Muscle layer of duodenum (tissue), 2 donors: ENCODE measurements around the gene RFNG.
"Not testable (repeated sequence)": the region's sequence is repeated elsewhere in the genome, so short reads cannot be mapped to it uniquely, and the experiment has no call there.

Experiments
- H3K27ac ChIP-seq: one replicate; pipeline ENCODE4 v1.7.0; 2013; ENCODE audit warnings: mild to moderate bottlenecking, low read length
- H3K27me3 ChIP-seq: one replicate; pipeline ENCODE4 v1.7.0; 2013; ENCODE audit warnings: low read depth, mild to moderate bottlenecking, control low read depth, low read length
- H3K36me3 ChIP-seq, 2 donors: one replicate each; pipeline ENCODE4 v1.7.0; 2013; ENCODE audit warnings: low read length in 2 of 2, control low read depth in 1 of 2, mild to moderate bottlenecking in 1 of 2; ENCODE audit not compliant: insufficient read depth in 2 of 2, control insufficient read depth in 1 of 2
- H3K4me1 ChIP-seq, 2 donors: one replicate each; pipeline ENCODE4 v1.7.0; 2013; ENCODE audit warnings: low read length in 2 of 2, mild to moderate bottlenecking in 2 of 2, control low read depth in 1 of 2, moderate library complexity in 1 of 2; ENCODE audit not compliant: insufficient read depth in 2 of 2, control insufficient read depth in 1 of 2
- H3K4me3 ChIP-seq, 2 donors: one replicate each; pipeline ENCODE4 v1.7.0; 2013; ENCODE audit warnings: low read length in 2 of 2, low read depth in 1 of 2, mild to moderate bottlenecking in 1 of 2
- H3K9me3 ChIP-seq, 2 donors: one replicate each; pipeline ENCODE4 v1.7.0; 2013; ENCODE audit warnings: low read length in 2 of 2, control low read depth in 1 of 2, mild to moderate bottlenecking in 1 of 2; ENCODE audit not compliant: control insufficient read depth in 1 of 2
- donor health status: healthy.

The RFNG gene

DNA sequence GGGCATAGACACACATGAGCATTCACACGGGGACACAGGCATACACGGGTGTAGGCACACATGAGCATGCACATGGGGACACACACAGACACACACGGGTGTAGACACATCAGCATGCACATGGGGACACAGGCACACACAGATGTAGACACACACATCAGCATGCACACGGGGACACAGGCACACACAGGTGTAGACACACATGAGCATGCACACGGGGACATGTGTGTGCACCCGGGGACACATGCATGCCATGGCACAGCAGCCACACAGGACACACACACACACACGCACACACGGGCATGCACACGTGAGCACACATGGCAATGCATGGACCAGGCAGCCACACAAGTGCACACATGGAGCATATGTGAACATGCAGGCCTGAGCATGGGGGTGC, 9.0 kb downstream of the RFNG start:
- Histone ChIP-seq H3K4me1 (peaks cover 4 to 5% of the 10 kb centered on the region in 2 donors), H3K36me3 (peaks cover 5 to 8% of the 10 kb centered on the region in 2 donors), H3K27me3 (no peaks in the 10 kb centered on the region), H3K4me3 (no peak overlapping the region), H3K27ac (no peak overlapping the region), H3K9me3 (no peaks in the 10 kb centered on the region)

DNA sequence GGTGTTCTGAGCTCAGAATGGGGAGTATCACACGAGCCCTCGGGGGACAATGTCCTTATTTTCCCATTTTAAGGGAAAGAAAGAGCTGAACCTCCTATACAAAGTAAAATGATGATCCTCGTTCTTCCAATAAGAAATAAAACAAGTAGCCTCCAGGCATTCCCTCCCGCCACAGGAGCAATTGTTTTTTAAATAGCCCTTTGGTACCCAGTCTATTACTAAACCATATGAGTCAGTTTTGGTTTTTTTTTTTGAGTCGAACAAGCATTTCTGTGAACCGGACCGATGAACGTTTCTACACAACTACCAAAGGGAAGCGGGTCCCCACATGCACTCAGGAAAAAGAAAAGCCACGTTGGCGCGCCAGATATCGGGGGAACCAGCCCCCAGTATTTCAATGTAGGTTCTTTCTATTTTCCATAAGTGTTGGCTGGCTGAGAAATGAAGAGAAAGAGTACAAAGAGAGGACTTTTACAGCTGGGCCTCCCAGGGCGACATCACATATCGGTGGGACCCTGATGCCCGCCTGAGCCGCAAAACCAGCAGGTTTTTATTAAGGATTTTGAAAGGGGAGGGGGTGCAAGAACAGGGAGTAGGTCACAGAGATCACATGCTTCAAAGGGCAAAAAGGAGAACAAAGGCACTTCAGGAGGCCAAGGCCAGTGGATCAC, 10.3 kb downstream of the RFNG start:
- H3K4me1 ChIP-seq, result peaks cover 8 to 12% of the 10 kb centered on the region in 2 donors
- no peak overlapping the region for H3K4me3 ChIP-seq
- no peaks in the 10 kb centered on the region for H3K36me3 ChIP-seq
- no peak overlapping the region for H3K27ac ChIP-seq
- no peaks in the 10 kb centered on the region for H3K27me3 ChIP-seq
- H3K9me3 ChIP-seq, result no peaks in the 10 kb centered on the region

DNA sequence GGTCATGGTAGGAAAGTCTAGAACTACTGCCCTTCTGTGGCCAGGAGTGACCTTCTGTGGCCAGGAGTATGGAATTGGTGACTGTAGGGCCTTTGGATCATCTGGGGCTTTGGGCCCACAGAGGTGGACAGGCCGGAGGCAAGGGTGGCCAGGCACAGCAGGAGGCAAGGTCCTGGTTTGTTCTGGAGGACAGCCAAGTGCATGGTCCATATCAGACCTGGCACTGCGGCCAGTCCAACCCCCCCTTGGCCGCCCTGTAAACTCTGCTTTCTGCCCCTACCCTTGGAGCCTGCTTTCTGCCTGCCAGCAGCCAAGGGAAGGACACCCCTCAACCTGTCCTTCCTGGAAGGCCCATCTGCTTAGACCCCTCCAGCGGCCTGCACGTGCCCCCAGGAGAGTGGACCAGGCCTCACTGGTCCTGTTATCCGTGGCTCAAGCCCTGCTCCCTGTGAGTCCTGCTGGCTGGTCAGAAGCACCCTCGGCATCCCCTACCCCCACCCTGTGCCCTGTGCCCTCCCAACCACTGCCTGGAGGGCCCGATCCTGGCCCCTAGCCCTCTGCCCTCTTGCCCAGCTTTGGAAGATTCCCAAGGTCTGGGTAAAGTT, 11.8 kb downstream of the RFNG start:
- no peaks in the 10 kb centered on the region for H3K9me3 ChIP-seq
- peaks cover 8 to 17% of the 10 kb centered on the region in 2 donors for H3K4me1 ChIP-seq
- H3K27ac ChIP-seq, result no peak overlapping the region
- no peaks in the 10 kb centered on the region for H3K36me3 ChIP-seq
- no peaks in the 10 kb centered on the region for H3K27me3 ChIP-seq
- H3K4me3 ChIP-seq, result no peak overlapping the region

DNA sequence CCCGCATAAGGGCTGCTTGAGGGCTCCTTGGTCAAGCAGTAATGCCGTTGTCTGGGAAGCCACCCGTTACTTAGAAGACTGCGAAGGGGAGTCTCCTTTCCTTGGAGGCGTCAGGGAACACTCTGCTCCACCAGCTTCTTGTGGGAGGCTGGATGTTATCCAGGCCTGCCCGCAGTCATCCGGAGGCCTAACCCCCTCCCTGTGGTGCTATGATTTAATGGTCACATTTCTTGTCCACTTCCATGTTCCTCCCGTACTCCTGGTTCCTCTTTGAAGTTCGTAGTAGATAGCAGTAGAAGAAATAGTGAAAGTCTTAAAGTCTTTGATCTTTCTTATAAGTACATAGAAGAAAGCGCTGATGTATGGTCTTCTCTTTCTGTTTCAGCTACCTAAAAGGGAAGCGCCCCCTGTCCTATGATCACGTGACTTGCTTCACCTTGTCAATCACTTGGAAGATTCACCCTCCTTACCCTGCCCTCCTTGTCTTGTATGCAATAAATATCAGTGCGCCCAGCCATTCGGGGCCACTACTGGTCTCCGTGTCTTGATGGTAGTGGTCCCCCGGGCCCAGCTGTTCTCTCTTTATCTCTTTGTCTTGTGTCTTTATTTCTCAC, 12.7 kb downstream of the RFNG start:
- H3K36me3 ChIP-seq, H3K9me3 ChIP-seq, H3K4me3 ChIP-seq, H3K27me3 ChIP-seq, H3K27ac ChIP-seq: not testable (repeated sequence)
- peaks cover 8 to 17% of the 10 kb centered on the region in 2 donors for H3K4me1 ChIP-seq

DNA sequence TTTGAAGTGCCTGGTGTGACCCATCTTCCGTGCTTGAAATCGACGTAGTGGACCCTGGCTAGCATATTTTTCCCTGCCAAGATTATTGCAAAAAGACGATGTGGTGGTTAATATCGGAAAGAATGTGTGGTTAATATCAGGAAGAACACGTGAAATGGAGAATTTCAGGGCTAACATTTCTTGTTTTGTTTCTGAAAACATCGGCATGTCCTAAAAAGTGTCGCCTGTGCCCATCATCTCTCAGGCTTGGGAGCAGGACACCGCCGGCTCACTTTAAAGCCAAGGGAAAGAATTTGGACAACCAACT, 13.8 kb downstream of the RFNG start:
- H3K27me3 ChIP-seq, result no peaks in the 10 kb centered on the region
- no peak overlapping the region for H3K27ac ChIP-seq
- no peaks in the 10 kb centered on the region for H3K36me3 ChIP-seq
- peaks cover 8 to 17% of the 10 kb centered on the region in 2 donors for H3K4me1 ChIP-seq
- H3K9me3 ChIP-seq, result no peaks in the 10 kb centered on the region
- H3K4me3 ChIP-seq, result peak overlapping the region; percentile 59 to 73

DNA sequence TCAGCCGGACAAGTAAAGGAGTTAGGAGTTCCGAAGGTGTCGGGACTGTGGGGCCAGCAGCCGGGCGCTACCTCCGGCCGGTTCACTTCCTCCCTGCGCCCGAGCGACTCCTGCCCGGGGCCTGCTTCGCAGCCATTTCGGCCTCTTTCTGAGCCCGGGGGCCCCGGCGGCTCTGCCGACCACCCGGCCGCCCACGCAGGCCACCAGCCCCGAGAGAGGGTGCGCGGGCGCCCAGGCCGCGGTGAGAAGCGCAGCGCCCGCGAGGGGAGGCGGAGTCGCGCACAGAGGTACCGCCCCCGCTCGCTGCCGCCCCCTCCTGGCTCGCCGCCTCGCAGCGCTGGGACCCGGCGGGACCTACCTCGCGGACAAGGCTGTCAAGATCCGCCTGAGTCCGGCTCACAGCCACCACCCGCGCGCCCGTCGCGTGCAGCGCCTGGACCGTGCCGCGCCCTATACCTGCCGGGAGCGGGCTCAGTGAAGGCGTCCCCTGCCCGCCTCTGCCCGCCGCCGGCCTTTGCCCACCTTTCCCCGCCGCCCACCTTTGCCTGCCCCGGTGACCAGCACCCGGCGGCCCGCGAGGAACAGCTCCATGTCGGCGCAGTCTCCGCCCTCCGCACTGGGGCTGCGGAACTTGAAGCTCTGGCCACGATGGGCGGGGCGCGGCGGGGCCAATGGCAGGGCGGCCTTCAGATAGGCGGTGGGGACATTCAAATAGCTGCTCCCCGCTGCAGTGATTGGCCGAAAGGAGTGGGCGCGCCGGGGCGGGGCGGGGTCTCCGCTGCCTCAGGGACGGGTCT, 14.3 kb downstream of the RFNG start, which contains the start of gene DCXR:
Gene DCXR, minus strand, starts transcription at position 606 of the 797 bp plus-strand sequence. Its CDS starts 15 bp downstream, at position 591.
- Histone ChIP-seq H3K27me3 (no peaks in the 10 kb centered on the region), H3K36me3 (no peaks in the 10 kb centered on the region), H3K27ac (peak within 1 kb of the TSS; percentile 51), H3K4me1 (peaks cover 8 to 18% of the 10 kb centered on the region in 2 donors), H3K9me3 (no peaks in the 10 kb centered on the region), H3K4me3 (peak within 1 kb of the TSS; percentile 64 to 73)

DNA sequence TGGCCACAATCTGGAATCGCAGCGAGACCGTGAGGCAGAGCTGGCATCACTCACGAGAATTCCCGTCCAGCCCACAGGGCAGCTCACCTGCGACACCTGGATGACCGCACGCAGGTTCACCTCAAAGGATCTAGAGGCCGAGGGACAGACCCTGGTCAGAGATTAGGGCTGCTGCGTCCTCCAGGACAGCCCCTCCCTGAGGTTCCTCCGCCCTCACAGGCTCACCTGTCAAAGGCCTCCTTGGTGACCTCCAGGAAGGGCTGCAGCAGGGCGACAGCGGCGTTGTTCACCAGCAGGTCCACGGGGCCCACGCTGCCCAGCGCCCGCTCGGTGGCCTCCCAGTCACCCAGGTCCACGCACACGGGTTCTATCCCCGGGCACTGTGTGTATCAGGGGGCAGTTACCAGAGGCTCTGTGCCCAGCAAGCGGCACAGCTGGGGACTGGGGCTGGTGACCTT, 14.9 kb downstream of the RFNG start:
- Histone ChIP-seq H3K27ac (peak overlapping the region; percentile 51), H3K4me1 (peaks cover 8 to 23% of the 10 kb centered on the region in 2 donors), H3K36me3 (no peaks in the 10 kb centered on the region), H3K4me3 (peak overlapping the region; percentile 64 to 73), H3K9me3 (no peaks in the 10 kb centered on the region), H3K27me3 (no peaks in the 10 kb centered on the region)

DNA sequence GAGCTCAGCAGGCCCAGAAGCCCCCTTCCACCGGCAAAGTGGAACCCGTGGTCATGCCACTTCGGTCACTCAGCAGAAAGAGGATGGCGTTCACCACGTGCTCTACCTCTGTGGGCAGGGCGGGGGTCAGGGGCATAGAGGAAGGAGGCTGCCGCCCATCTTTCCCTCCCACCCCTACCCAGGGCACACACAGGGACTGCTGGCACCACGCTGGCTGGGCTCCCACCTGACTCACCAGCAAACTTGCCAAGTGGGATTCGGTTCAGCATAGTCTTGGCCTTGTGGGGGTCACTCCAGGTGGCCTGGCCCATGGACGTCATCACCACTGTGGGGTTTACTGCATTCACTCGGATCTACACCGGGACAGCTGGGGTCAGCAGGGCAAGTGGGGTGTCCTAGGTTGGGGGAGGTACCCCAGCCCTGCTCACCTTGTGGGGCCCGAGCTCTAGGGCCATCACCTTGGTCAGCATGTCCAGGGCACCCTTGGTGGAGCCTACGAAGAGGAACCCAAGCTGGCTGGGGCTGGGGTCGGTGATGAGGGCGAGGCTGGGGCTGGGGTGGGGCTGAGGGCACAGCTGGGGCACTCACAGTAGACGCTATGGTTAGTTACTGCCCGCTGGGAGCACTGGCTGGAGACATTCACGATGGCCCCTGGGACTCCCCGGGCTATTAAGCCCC, 15.5 kb downstream of the RFNG start:
- Histone ChIP-seq H3K36me3 (no peaks in the 10 kb centered on the region), H3K4me1 (peaks cover 8 to 24% of the 10 kb centered on the region in 2 donors), H3K4me3 (peak overlapping the region in 1 of 2 donors; percentile 73), H3K27me3 (no peaks in the 10 kb centered on the region), H3K27ac (no peak overlapping the region), H3K9me3 (no peaks in the 10 kb centered on the region)

DNA sequence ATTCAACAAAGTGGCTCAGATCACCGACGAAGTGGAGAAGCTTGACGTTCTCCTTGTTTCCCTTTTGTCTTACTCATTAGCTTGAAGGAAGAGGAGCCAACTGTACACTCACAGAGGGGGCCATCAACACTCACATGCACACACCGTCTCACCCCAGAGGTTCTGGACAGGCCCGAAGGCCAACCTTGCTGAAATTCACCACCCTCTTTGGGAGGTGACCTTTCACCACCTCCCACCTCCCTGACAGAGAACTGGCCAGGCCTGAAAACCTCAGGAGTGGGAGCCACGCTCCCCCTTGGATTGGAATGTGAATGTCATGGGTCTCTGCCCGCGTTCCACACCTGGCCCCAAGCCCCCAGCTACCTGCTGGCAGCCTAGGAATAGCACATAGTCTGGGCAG, 16.1 kb downstream of the RFNG start:
- H3K27ac ChIP-seq, result no peak overlapping the region

DNA sequence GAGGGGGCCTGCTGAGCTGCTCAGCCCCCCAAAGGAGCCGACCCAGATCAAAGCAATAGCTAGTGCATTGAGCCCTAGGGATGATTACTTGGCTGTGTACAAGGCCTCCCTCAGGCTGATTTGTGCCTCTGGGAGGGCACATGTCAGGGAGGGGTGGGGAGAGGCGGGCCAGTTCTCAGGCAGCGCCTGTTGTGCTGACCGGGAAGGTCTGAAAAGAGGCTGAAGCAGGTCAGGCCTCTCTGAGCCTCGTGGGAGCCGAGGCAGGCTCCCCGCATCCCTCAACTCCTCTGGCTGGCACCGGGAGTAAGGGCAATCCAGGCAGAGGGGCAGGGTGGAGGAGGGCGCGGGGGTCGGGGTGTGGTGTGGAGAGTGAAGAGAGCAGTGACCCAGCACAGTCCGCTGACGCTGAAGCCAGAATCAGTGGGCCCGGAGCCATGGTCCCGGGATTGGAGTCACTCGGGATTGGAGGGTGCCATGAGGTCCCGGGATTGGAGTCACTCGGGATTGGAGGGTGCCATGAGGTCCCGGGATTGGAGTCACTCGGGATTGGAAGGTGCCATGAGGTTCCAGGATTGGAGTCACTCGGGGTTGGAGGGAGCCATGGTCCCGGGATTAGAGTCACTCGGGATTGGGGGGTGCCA, 17.1 kb downstream of the RFNG start:
- Histone ChIP-seq H3K9me3 (no peaks in the 10 kb centered on the region), H3K4me3 (no peak overlapping the region), H3K36me3 (no peaks in the 10 kb centered on the region), H3K27ac (no peak overlapping the region), H3K27me3 (no peaks in the 10 kb centered on the region), H3K4me1 (peaks cover 8 to 36% of the 10 kb centered on the region in 2 donors)

More for the DNA sequence above, 16.1 kb downstream of the RFNG start:
- no peaks in the 10 kb centered on the region for H3K36me3 ChIP-seq
- H3K9me3 ChIP-seq, result no peaks in the 10 kb centered on the region
- H3K4me3 ChIP-seq, result no peak overlapping the region
- no peaks in the 10 kb centered on the region for H3K27me3 ChIP-seq
- H3K4me1 ChIP-seq, result peaks cover 8 to 30% of the 10 kb centered on the region in 2 donors
